GM12878 (cell line): Measurements from ENCODE around the gene OR1L8. TPM values are rescaled to one million over a fixed set of nuclear protein-coding genes. Genes with fewer than 3 reads are reported as not detected.

ENCODE experiments used
- ATAC-seq: fragments of 200-7000 bp; cut with Tn5 transposase; 3 replicates; pipeline ENCODE4 v1.9.1; 2020; ENCODE audit warnings: mild to moderate bottlenecking, moderate library complexity
- BruUV-seq: library from RNA; stranded (reverse); fragments of 400-500 nt; replicated peaks from 2 replicates; lab custom pipeline; 2021; lab: Mats Ljungman, UMichigan
- CTCF ChIA-PET: fragments of 300-600 bp; sonication (Branson Sonifier 250); formaldehyde crosslinking; extraction: SDS; loops from one replicate; lab custom pipeline; 2021; ENCODE audit warnings: inconsistent platforms; lab: Yijun Ruan, JAX
- POLR2A ChIA-PET: fragments of 350-600 bp; formaldehyde crosslinking; extraction: SDS; loops from one replicate; lab custom pipeline; 2021; ENCODE audit warnings: inconsistent platforms; lab: Charles Lee
- RAD21 ChIA-PET: fragments of 300-600 bp; sonication (Branson Sonifier 250); formaldehyde crosslinking; loops from one replicate; lab custom pipeline; 2023; ENCODE audit warnings: antibody characterized with exemption; ENCODE audit not compliant: unreplicated experiment; lab: Charles Lee
- SMC1A ChIA-PET: fragments of 300-600 bp; sonication (Branson Sonifier 250); formaldehyde crosslinking; loops from one replicate; lab custom pipeline; 2023; ENCODE audit not compliant: unreplicated experiment, uncharacterized antibody; lab: Charles Lee
- DNase-seq: peaks from one replicate; pipeline ENCODE4 v3.0.0-alpha.2; 2011; ENCODE audit warnings: low read depth, low spot score
- FAIRE-seq: peaks from 3 replicates; lab custom pipeline; 2011; peaks lifted over from hg19 to GRCh38; lab: Jason Lieb, UNC
- H2AFZ ChIP-seq: 2 replicates; pipeline ENCODE4 v1.6.0; 2011; ENCODE audit warnings: low read depth, low read length, control low read depth; ENCODE audit not compliant: control insufficient read depth
- H3K27ac ChIP-seq: 2 replicates; pipeline ENCODE4 v1.5.1; 2011; ENCODE audit warnings: control low read depth; ENCODE audit not compliant: control insufficient read depth, insufficient read depth
- H3K27me3 ChIP-seq, 2 experiments: replicated peaks in 1 of 2; 2 replicates each; pipeline versions ENCODE4 v1.6.0 to v1.6.1; 2011; ENCODE audit warnings: low read length in 1 of 2; ENCODE audit not compliant: control insufficient read depth in 2 of 2, insufficient read depth in 2 of 2
- H3K36me3 ChIP-seq, 2 experiments: 2 replicates each; pipeline ENCODE4 v1.5.1; 2011; ENCODE audit warnings: low read length in 1 of 2; ENCODE audit not compliant: control insufficient read depth in 2 of 2, insufficient read depth in 2 of 2
- H3K4me1 ChIP-seq: 2 replicates; pipeline ENCODE4 v1.6.1; 2011; ENCODE audit warnings: mild to moderate bottlenecking, low read length, moderate library complexity, mixed read lengths; ENCODE audit not compliant: control insufficient read depth, insufficient read depth
- H3K4me2 ChIP-seq: 2 replicates; pipeline ENCODE4 v1.6.0; 2011; ENCODE audit warnings: control low read depth; ENCODE audit not compliant: control insufficient read depth, insufficient read depth
- H3K4me3 ChIP-seq: fragments of 200-600 bp; sonication (generic); 2 replicates; pipeline ENCODE4 v1.5.1; 2016
- H3K79me2 ChIP-seq: 2 replicates; pipeline ENCODE4 v1.6.0; 2011; ENCODE audit warnings: low read length; ENCODE audit not compliant: control insufficient read depth, insufficient read depth
- H3K9ac ChIP-seq: 2 replicates; pipeline ENCODE4 v1.8.0; 2011; ENCODE audit warnings: low read length, control low read depth, mixed read lengths; ENCODE audit not compliant: control insufficient read depth, insufficient read depth
- H3K9me3 ChIP-seq: replicated peaks from 3 replicates; pipeline ENCODE4 v1.5.1; 2011; ENCODE audit warnings: mild to moderate bottlenecking, low read length; ENCODE audit not compliant: control insufficient read depth, insufficient read depth
- H4K20me1 ChIP-seq: 2 replicates; pipeline ENCODE4 v1.6.0; 2011; ENCODE audit not compliant: control insufficient read depth, insufficient read depth
- BCL11A ChIP-seq: IDR thresholded peaks from 2 replicates; pipeline ENCODE4 v1.6.1; 2011; ENCODE audit warnings: low read depth, low read length
- BMI1 ChIP-seq: fragments of 450-650 bp; IDR thresholded peaks from 2 replicates; pipeline ENCODE4 v1.6.1; 2016; ENCODE audit warnings: mild to moderate bottlenecking, moderate library complexity, borderline replicate concordance
- CHD1 ChIP-seq: IDR thresholded peaks from 2 replicates; pipeline ENCODE4 v1.6.1; 2012; ENCODE audit warnings: low read depth, low read length, improper control_type of control experiment
- CREB1 ChIP-seq: IDR thresholded peaks from 2 replicates; pipeline ENCODE4 v1.6.1; 2012; ENCODE audit warnings: low read depth, mild to moderate bottlenecking, inconsistent platforms
- EED ChIP-seq: sonication (generic); IDR thresholded peaks from 2 replicates; pipeline ENCODE4 v1.6.1; 2016; ENCODE audit warnings: antibody characterized with exemption, low read depth
- GABPA ChIP-seq: IDR thresholded peaks from 2 replicates; pipeline ENCODE4 v1.6.1; 2014; ENCODE audit warnings: antibody characterized with exemption, low read depth, mild to moderate bottlenecking, inconsistent platforms
- HDAC6 ChIP-seq: fragments of 200-600 bp; sonication (generic); IDR thresholded peaks from one replicate; pipeline ENCODE4 v1.8.0; 2017; ENCODE audit warnings: antibody characterized with exemption; ENCODE audit not compliant: unreplicated experiment
- JUND ChIP-seq: IDR thresholded peaks from 2 replicates; pipeline ENCODE4 v1.6.1; 2012; ENCODE audit warnings: low read depth, mild to moderate bottlenecking, low read length, improper control_type of control experiment, moderate library complexity
- MLLT1 ChIP-seq: fragments of 450-650 bp; IDR thresholded peaks from 2 replicates; pipeline ENCODE4 v1.6.1; 2016; ENCODE audit warnings: mild to moderate bottlenecking
- NFYA ChIP-seq: IDR thresholded peaks from 2 replicates; pipeline ENCODE4 v1.6.1; 2011; ENCODE audit warnings: low read depth, mild to moderate bottlenecking, low read length, improper control_type of control experiment, borderline replicate concordance
- PKNOX1 ChIP-seq: fragments of 450-650 bp; IDR thresholded peaks from 2 replicates; pipeline ENCODE4 v1.6.1; 2016; ENCODE audit warnings: mild to moderate bottlenecking
- POLR2A ChIP-seq: IDR thresholded peaks from 2 replicates; pipeline ENCODE4 v1.6.1; 2011; ENCODE audit warnings: low read depth, mild to moderate bottlenecking, low read length
- RCOR1 ChIP-seq: conservative IDR thresholded peaks from 2 replicates; pipeline ENCODE4 v1.6.1; 2012; ENCODE audit warnings: low read depth, low read length, improper control_type of control experiment
- RFX5 ChIP-seq: IDR thresholded peaks from 2 replicates; pipeline ENCODE4 v1.6.1; 2011; ENCODE audit warnings: low read depth, low read length, improper control_type of control experiment
- SIN3A ChIP-seq: IDR thresholded peaks from 2 replicates; pipeline ENCODE4 v1.6.1; 2012; ENCODE audit warnings: low read depth, low read length, improper control_type of control experiment
- SP1 ChIP-seq: IDR thresholded peaks from one replicate; pipeline ENCODE4 v1.6.1; 2011; ENCODE audit warnings: low read depth, low read length
- SREBF1 ChIP-seq: IDR thresholded peaks from 2 replicates; pipeline ENCODE4 v1.6.1; 2012; ENCODE audit warnings: mild to moderate bottlenecking, low read length
- ZNF384 ChIP-seq: IDR thresholded peaks from 2 replicates; pipeline ENCODE4 v1.6.1; 2012; ENCODE audit warnings: low read depth, mild to moderate bottlenecking, low read length, improper control_type of control experiment, borderline replicate concordance
- WGBS: methylation state at CpG from one replicate; pipeline ENCODE4 v1.1.6; 2016; ENCODE audit warnings: low lambda C conversion rate; ENCODE audit not compliant: insufficient replicate concordance, insufficient coverage; ENCODE audit errors: missing lambda C conversion rate; 5-methylcytosine and 5-hydroxymethylcytosine counted together
- in situ Hi-C: fragments of 300-500 bp; cut with MboI; formaldehyde crosslinking; loops from 9 replicates; pipeline ENCODE4 v1.14.3; 2018; ENCODE audit warnings: mixed read lengths
- intact Hi-C: fragments of 100-400 bp; cut with micrococcal nuclease; formaldehyde crosslinking; loops from one replicate; pipeline ENCODE4 v1.14.2; 2022; ENCODE audit not compliant: unreplicated experiment
- polyA plus RNA-seq, 11 experiments: library from polyadenylated mRNA; depleted of rRNA in 4 of 11; unstranded in 6 of 11; stranded (reverse) in 5 of 11; fragments of >200 nt; fragmentation: Nextera tagmentation in 4 of 11; fragmentation: Illumina TruSeq in 1 of 11; extraction: Ambion mirVana in 4 of 11; extraction: Trizol in 1 of 11; gene quantifications; 1 replicate in 1 of 11; 2 replicates in 10 of 11; pipeline versions ENCODE4 v1.2.1 to v1.2.3, GENCODE V29; 2011 to 2016; ENCODE audit warnings: inconsistent platforms in 2 of 11, missing spikeins in 2 of 11, low read depth in 1 of 11
- total RNA-seq, 4 experiments: library from RNA; depleted of rRNA in 3 of 4; stranded (reverse); fragments of >200 nt in 3 of 4; fragmentation: Illumina TruSeq in 1 of 4; extraction: Trizol in 1 of 4; gene quantifications; 2 replicates each; pipeline versions ENCODE4 v1.2.1 to v1.2.3, GENCODE V29; 2013 to 2021
- TF ChIP-seq, protein P1 (sequence below): fragments of 450-650 bp; IDR thresholded peaks from 2 replicates; pipeline ENCODE4 v1.6.1; 2016; ENCODE audit warnings: mild to moderate bottlenecking, moderate library complexity, borderline replicate concordance

OR1L8 gene
- total and polyA plus RNA-seq, 10 of the 15 experiments (the other 5 are each of a cell fraction or from before 2014, with no cell fraction given) = not detected

DNA sequence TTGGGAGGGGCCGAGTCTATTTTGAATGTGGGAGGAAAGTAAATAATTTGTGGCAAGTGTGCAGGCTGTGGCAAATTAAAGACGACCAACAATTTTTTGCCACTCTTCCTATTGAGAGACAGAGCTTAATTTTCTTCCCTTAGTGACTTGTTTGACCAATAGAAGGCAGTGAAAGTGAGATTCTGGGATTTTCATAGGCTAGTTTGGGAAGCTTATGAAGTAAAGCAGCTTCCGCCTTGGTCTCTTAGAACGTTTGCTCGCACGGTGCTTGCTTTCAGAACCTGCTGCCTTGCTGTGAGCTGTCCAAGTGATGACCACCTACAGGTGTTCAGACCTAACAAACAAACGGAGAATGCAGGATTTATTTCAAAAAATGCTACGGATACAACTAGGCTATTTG is 37.0 kb downstream of the OR1L8 start:
- H4K20me1 ChIP-seq = no peaks in the 10 kb centered on the region
- POLR2A ChIA-PET = no interaction called here
- in situ Hi-C loops = no loop called here
- no peak overlapping the region for H3K4me2 ChIP-seq
- CTCF ChIA-PET = no interaction called here
- ATAC-seq = no peak
- SMC1A ChIA-PET = no interaction called here
- FAIRE-seq = no peak
- H3K27me3 ChIP-seq = no peaks in the 10 kb centered on the region
- H3K27ac ChIP-seq = no peak overlapping the region
- RAD21 ChIA-PET = no interaction called here
- DNase-seq = no peak
- no peaks in the 10 kb centered on the region for H3K9me3 ChIP-seq
- H3K36me3 ChIP-seq = no peaks in the 10 kb centered on the region
- H3K9ac ChIP-seq = no peak overlapping the region
- no peak overlapping the region for H2AFZ ChIP-seq
- H3K79me2 ChIP-seq = no peaks in the 10 kb centered on the region
- no peak overlapping the region for H3K4me3 ChIP-seq
- no TSS peak for BruUV-seq
- H3K4me1 ChIP-seq = no peaks in the 10 kb centered on the region
- TF ChIP-seq BCL11A = no peak
- TF ChIP-seq SP1 = no peak
- no peak for TF ChIP-seq NFYA
- no peak for TF ChIP-seq CHD1
- TF ChIP-seq, protein P1, sequence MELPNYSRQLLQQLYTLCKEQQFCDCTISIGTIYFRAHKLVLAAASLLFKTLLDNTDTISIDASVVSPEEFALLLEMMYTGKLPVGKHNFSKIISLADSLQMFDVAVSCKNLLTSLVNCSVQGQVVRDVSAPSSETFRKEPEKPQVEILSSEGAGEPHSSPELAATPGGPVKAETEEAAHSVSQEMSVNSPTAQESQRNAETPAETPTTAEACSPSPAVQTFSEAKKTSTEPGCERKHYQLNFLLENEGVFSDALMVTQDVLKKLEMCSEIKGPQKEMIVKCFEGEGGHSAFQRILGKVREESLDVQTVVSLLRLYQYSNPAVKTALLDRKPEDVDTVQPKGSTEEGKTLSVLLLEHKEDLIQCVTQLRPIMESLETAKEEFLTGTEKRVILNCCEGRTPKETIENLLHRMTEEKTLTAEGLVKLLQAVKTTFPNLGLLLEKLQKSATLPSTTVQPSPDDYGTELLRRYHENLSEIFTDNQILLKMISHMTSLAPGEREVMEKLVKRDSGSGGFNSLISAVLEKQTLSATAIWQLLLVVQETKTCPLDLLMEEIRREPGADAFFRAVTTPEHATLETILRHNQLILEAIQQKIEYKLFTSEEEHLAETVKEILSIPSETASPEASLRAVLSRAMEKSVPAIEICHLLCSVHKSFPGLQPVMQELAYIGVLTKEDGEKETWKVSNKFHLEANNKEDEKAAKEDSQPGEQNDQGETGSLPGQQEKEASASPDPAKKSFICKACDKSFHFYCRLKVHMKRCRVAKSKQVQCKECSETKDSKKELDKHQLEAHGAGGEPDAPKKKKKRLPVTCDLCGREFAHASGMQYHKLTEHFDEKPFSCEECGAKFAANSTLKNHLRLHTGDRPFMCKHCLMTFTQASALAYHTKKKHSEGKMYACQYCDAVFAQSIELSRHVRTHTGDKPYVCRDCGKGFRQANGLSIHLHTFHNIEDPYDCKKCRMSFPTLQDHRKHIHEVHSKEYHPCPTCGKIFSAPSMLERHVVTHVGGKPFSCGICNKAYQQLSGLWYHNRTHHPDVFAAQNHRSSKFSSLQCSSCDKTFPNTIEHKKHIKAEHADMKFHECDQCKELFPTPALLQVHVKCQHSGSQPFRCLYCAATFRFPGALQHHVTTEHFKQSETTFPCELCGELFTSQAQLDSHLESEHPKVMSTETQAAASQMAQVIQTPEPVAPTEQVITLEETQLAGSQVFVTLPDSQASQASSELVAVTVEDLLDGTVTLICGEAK = no peak
- TF ChIP-seq EED = no peak
- TF ChIP-seq RFX5 = no peak
- no peak for TF ChIP-seq BMI1
- no peak for TF ChIP-seq MLLT1
- TF ChIP-seq SREBF1 = no peak
- TF ChIP-seq PKNOX1 = no peak
- TF ChIP-seq CREB1 = no peak
- no peak for TF ChIP-seq HDAC6
- TF ChIP-seq RCOR1 = no peak
- no peak for TF ChIP-seq SIN3A
- no peak for TF ChIP-seq POLR2A
- no peak for TF ChIP-seq JUND
- no peak for TF ChIP-seq GABPA
- no peak for TF ChIP-seq ZNF384
- 65% methylated on average over 8 of the region's 8 CpGs for WGBS
- intact Hi-C loops = no loop called here
